ENCODE results near the gene MAP7D1.

Gene MAP7D1

GRCh38 chr1:36109041-36109679 lies 46.8 kb upstream of the MAP7D1 start:
- Histone ChIP-seq H3K4me3 (ENCODE audit: low read depth, low read length) (no peak overlapping the region), H3K27me3 (ENCODE audit: control insufficient read depth, insufficient read depth, low read length) (no peaks in the 10 kb centered on the region), H3K36me3 (ENCODE audit: control insufficient read depth, insufficient read depth, low read length) (no peaks in the 10 kb centered on the region), H3K79me2 (no peaks in the 10 kb centered on the region), H3K4me1 (no peaks in the 10 kb centered on the region), H3K4me2 (ENCODE audit: low read length) (no peak overlapping the region), H3K9ac (no peak overlapping the region), H2AFZ (no peak overlapping the region), H3K27ac (no peak overlapping the region), H3K9me3 (ENCODE audit: control insufficient read depth, low read length) (no peaks in the 10 kb centered on the region)
- TF ChIP-seq, protein P1, sequence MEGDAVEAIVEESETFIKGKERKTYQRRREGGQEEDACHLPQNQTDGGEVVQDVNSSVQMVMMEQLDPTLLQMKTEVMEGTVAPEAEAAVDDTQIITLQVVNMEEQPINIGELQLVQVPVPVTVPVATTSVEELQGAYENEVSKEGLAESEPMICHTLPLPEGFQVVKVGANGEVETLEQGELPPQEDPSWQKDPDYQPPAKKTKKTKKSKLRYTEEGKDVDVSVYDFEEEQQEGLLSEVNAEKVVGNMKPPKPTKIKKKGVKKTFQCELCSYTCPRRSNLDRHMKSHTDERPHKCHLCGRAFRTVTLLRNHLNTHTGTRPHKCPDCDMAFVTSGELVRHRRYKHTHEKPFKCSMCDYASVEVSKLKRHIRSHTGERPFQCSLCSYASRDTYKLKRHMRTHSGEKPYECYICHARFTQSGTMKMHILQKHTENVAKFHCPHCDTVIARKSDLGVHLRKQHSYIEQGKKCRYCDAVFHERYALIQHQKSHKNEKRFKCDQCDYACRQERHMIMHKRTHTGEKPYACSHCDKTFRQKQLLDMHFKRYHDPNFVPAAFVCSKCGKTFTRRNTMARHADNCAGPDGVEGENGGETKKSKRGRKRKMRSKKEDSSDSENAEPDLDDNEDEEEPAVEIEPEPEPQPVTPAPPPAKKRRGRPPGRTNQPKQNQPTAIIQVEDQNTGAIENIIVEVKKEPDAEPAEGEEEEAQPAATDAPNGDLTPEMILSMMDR (IDR thresholded peaks at IDR 0.05) = no peak

DNA sequence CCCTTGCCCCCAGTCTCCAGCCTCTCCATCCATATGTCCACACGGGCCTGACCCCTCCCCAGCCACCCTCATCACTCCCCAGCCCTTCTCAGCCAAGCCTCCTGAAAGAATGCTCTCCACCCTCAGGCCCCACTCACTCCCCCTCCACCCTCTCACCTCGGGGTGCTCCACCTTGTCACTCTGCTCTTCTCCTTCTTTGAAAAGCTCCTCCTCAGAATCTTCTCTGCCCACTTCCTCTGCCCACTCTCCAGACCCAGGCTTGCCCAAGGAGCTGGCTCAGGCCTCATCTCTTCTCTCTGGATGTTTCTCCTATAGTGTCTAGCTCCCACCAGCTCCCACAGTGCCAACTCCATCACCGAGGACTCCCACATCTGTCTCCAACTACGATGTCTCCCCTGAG lies 44.8 kb upstream of the MAP7D1 start:
- Histone ChIP-seq H3K9me3 (ENCODE audit: control insufficient read depth, low read length) (no peaks in the 10 kb centered on the region), H3K9ac (no peak overlapping the region), H2AFZ (no peak overlapping the region), H3K27me3 (ENCODE audit: control insufficient read depth, insufficient read depth, low read length) (no peaks in the 10 kb centered on the region), H3K4me2 (ENCODE audit: low read length) (no peak overlapping the region), H3K27ac (no peak overlapping the region), H3K36me3 (ENCODE audit: control insufficient read depth, insufficient read depth, low read length) (no peaks in the 10 kb centered on the region), H3K79me2 (no peaks in the 10 kb centered on the region), H3K4me1 (no peaks in the 10 kb centered on the region), H3K4me3 (ENCODE audit: low read depth, low read length) (no peak overlapping the region)
- TF ChIP-seq, protein P1 (IDR thresholded peaks at IDR 0.05) = no peak

DNA sequence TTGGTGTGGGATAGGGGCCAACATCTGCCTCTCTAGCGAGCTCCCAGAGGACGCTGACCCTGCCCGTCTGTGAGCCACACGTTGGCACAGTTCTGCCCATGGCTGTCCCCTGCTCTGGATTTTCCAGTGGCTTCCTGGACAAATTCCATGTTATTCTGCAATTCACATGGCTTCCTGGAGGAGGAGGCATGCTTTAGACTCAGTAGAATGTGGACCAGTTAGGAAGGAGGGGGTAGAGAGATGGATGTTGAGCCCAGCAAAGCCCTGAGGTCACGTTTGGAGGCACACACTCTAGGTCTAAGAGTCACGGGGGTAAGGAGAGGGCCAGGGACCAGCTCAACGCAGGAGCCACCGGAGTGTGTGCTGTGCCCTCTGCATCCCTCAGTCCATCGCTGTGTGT lies 43.1 kb upstream of the MAP7D1 start:
- Histone ChIP-seq H3K4me1 (no peaks in the 10 kb centered on the region), H3K9me3 (ENCODE audit: control insufficient read depth, low read length) (no peaks in the 10 kb centered on the region), H2AFZ (no peak overlapping the region), H3K36me3 (ENCODE audit: control insufficient read depth, insufficient read depth, low read length) (no peaks in the 10 kb centered on the region), H3K27me3 (ENCODE audit: control insufficient read depth, insufficient read depth, low read length) (no peaks in the 10 kb centered on the region), H3K4me2 (ENCODE audit: low read length) (no peak overlapping the region), H3K27ac (no peak overlapping the region), H3K79me2 (no peaks in the 10 kb centered on the region), H3K4me3 (ENCODE audit: low read depth, low read length) (no peak overlapping the region), H3K9ac (no peak overlapping the region)
- TF ChIP-seq, protein P1 (IDR thresholded peaks at IDR 0.05) = no peak

DNA sequence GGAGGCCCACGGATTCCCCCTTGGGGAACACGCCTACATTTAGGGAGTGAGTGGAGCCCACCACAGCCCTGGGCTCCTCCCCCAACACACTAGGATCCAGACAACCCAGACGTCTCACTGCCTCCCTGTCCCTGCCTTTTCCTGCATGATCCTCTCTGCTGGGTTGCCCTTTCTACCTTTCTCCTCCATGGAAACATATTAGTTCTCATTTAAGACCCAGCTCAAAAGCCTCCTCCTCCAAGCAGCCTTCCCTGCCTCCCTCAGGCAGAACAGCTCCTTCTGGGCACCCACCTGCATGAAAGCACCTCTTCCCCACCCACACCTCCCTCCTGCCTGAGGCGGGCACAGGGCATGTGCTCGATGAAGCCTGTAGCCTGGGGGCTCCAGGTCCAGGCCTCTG lies 41.6 kb upstream of the MAP7D1 start:
- Histone ChIP-seq H3K79me2 (no peaks in the 10 kb centered on the region), H3K9me3 (ENCODE audit: control insufficient read depth, low read length) (no peaks in the 10 kb centered on the region), H2AFZ (no peak overlapping the region), H3K27me3 (ENCODE audit: control insufficient read depth, insufficient read depth, low read length) (no peaks in the 10 kb centered on the region), H3K4me2 (ENCODE audit: low read length) (no peak overlapping the region), H3K36me3 (ENCODE audit: control insufficient read depth, insufficient read depth, low read length) (no peaks in the 10 kb centered on the region), H3K4me1 (no peaks in the 10 kb centered on the region), H3K4me3 (ENCODE audit: low read depth, low read length) (no peak overlapping the region), H3K27ac (no peak overlapping the region), H3K9ac (no peak overlapping the region)
- TF ChIP-seq, protein P1 (IDR thresholded peaks at IDR 0.05) = no peak

GRCh38 chr1:36115200-36115669 lies 40.7 kb upstream of the MAP7D1 start:
- H3K79me2 ChIP-seq = no peaks in the 10 kb centered on the region
- H3K9ac ChIP-seq = no peak overlapping the region
- no peak overlapping the region for H2AFZ ChIP-seq
- H3K4me3 ChIP-seq (ENCODE audit: low read depth, low read length) = no peak overlapping the region
- no peak overlapping the region for H3K4me2 ChIP-seq (ENCODE audit: low read length)
- H3K27ac ChIP-seq = no peak overlapping the region
- TF ChIP-seq, protein P1 (IDR thresholded peaks at IDR 0.05) = no peak
- no peaks in the 10 kb centered on the region for H3K27me3 ChIP-seq (ENCODE audit: control insufficient read depth, insufficient read depth, low read length)
- no peaks in the 10 kb centered on the region for H3K4me1 ChIP-seq
- H3K9me3 ChIP-seq (ENCODE audit: control insufficient read depth, low read length) = no peaks in the 10 kb centered on the region
- no peaks in the 10 kb centered on the region for H3K36me3 ChIP-seq (ENCODE audit: control insufficient read depth, insufficient read depth, low read length)

All from parathyroid adenoma (tissue), 2 donors.